Tibial artery (tissue), 4 donors: ENCODE results near the gene CADM2.

Source experiments
- DNase-seq, 2 donors: peaks; one replicate each; pipeline ENCODE4 v3.0.0-alpha.2; 2019
- H3K27ac ChIP-seq, 2 donors: fragments of 200-600 bp; sonication (generic) in 1 of 2; 1 replicate in 1 of 2; 2 replicates in 1 of 2; pipeline ENCODE4 v1.5.1; 2018 to 2019; ENCODE audit warnings: mild to moderate bottlenecking in 1 of 2
- H3K27me3 ChIP-seq, 2 donors: fragments of 200-600 bp; sonication (generic) in 1 of 2; one replicate each; pipeline versions ENCODE4 v1.5.1 to v1.6.0; 2016 to 2019
- H3K36me3 ChIP-seq, 3 donors: fragments of 200-600 bp; sonication (generic) in 2 of 3; one replicate each; pipeline ENCODE4 v1.5.1; 2016 to 2019; ENCODE audit warnings: mild to moderate bottlenecking in 2 of 3
- H3K4me1 ChIP-seq, 4 donors: fragments of 200-600 bp; sonication (generic) in 2 of 4; 1 replicate in 3 of 4; 2 replicates in 1 of 4; pipeline ENCODE4 v1.5.1; 2016 to 2019
- H3K4me3 ChIP-seq, 2 donors: fragments of 200-600 bp; sonication (generic) in 1 of 2; 1 replicate in 1 of 2; 2 replicates in 1 of 2; pipeline ENCODE4 v1.5.1; 2018 to 2019; ENCODE audit warnings: mild to moderate bottlenecking in 2 of 2
- H3K9me3 ChIP-seq, 3 donors: fragments of 200-600 bp; sonication (generic) in 1 of 3; one replicate each; pipeline ENCODE4 v1.5.1; 2016 to 2019
- intact Hi-C: fragments of 100-400 bp; cut with DNase I; formaldehyde crosslinking; loops from one replicate; pipeline ENCODE4 v1.15.0; 2023; ENCODE audit warnings: low total_unique reads
- TF ChIP-seq, protein P1 (sequence below), 2 experiments: fragments of 200-600 bp in 1 of 2; fragments of 450-650 bp in 1 of 2; IDR thresholded peaks; one replicate each; pipeline ENCODE4 v1.5.1; 2017 to 2019; ENCODE audit warnings: antibody characterized with exemption in 2 of 2, mild to moderate bottlenecking in 1 of 2, moderate library complexity in 1 of 2

CADM2 gene

GRCh38 chr3:85051786-85052185 is 93.0 kb downstream of the CADM2 start:
- Histone ChIP-seq H3K9me3 (no peaks in the 10 kb centered on the region), H3K36me3 (no peaks in the 10 kb centered on the region), H3K27me3 (no peaks in the 10 kb centered on the region), H3K4me1 (no peaks in the 10 kb centered on the region), H3K27ac (no peak overlapping the region), H3K4me3 (no peak overlapping the region)
- DNase-seq: no peak
- intact Hi-C loops: no loop called here
- TF ChIP-seq, protein P1, sequence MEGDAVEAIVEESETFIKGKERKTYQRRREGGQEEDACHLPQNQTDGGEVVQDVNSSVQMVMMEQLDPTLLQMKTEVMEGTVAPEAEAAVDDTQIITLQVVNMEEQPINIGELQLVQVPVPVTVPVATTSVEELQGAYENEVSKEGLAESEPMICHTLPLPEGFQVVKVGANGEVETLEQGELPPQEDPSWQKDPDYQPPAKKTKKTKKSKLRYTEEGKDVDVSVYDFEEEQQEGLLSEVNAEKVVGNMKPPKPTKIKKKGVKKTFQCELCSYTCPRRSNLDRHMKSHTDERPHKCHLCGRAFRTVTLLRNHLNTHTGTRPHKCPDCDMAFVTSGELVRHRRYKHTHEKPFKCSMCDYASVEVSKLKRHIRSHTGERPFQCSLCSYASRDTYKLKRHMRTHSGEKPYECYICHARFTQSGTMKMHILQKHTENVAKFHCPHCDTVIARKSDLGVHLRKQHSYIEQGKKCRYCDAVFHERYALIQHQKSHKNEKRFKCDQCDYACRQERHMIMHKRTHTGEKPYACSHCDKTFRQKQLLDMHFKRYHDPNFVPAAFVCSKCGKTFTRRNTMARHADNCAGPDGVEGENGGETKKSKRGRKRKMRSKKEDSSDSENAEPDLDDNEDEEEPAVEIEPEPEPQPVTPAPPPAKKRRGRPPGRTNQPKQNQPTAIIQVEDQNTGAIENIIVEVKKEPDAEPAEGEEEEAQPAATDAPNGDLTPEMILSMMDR (IDR thresholded peaks at IDR 0.05): no peak

DNA sequence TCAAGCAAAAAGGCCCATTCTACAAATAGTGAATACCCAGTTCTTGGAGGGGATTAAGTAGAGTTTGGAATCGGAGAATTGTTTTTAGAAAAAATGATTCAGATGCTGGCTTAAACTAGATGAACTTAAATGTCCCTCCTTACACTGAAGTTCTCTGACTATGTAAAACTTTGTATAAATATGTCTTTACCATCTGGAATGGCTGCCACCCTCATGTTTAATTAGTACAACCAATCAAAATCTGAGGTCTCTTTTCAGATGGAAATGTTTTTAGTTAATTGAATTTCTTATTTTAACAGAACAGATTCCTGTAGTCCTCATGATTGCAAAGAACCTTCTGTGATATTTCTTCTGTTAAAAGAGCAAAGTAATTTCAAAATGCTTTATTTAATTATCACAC is 94.8 kb downstream of the CADM2 start:
- Histone ChIP-seq H3K9me3 (no peaks in the 10 kb centered on the region), H3K27ac (no peak overlapping the region), H3K36me3 (no peaks in the 10 kb centered on the region), H3K27me3 (no peaks in the 10 kb centered on the region), H3K4me3 (no peak overlapping the region), H3K4me1 (no peaks in the 10 kb centered on the region)
- intact Hi-C loops: no loop called here
- DNase-seq: no peak
- TF ChIP-seq, protein P1 (IDR thresholded peaks at IDR 0.05): no peak

DNA sequence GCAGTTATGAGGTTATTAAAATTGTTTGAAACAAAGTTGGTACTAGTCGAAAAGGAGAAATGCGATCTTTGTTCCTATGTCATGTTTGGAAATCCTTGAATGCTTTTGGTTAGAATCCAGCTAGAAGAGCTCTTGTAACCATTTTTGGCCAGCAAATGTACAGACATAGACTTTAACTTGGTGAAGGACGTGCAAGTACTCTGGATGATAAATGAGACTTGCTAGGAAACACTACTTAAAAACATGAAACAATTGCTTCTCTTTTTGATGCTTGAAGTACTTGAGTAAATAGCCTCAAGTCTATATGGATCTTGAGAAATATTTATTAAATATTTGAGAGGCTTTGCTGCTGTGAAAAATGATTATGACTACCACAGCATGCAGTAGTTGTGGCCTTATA is 95.8 kb downstream of the CADM2 start:
- no peak overlapping the region for H3K4me3 ChIP-seq
- no peak for DNase-seq
- H3K36me3 ChIP-seq: no peaks in the 10 kb centered on the region
- H3K27me3 ChIP-seq: no peaks in the 10 kb centered on the region
- H3K4me1 ChIP-seq: no peaks in the 10 kb centered on the region
- intact Hi-C loops: no loop called here
- H3K27ac ChIP-seq: no peak overlapping the region
- no peaks in the 10 kb centered on the region for H3K9me3 ChIP-seq
- TF ChIP-seq, protein P1 (IDR thresholded peaks at IDR 0.05): no peak

DNA sequence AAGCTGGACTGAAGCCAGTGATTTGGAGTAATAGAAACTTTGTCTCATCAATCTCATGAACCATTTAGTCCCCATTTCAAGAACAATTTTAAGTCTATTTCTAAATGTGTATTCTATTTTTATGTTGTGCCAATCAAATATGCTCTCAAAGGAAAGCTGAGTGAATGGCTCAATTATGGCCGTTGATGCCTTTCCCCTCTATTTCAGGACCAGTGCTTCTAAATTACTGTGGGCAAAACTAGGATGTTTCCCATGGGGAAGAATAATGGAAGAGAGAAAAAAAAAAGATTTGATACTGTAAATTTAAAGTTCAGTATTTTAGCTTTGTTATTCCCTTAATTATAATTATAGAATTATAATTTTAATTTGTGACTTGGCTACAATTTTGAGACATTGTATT is 110.1 kb downstream of the CADM2 start:
- DNase-seq: no peak
- no peaks in the 10 kb centered on the region for H3K36me3 ChIP-seq
- no peaks in the 10 kb centered on the region for H3K4me1 ChIP-seq
- no peaks in the 10 kb centered on the region for H3K27me3 ChIP-seq
- intact Hi-C loops: no loop called here
- no peaks in the 10 kb centered on the region for H3K9me3 ChIP-seq
- TF ChIP-seq, protein P1 (IDR thresholded peaks at IDR 0.05): no peak
- no peak overlapping the region for H3K27ac ChIP-seq
- H3K4me3 ChIP-seq: no peak overlapping the region

DNA sequence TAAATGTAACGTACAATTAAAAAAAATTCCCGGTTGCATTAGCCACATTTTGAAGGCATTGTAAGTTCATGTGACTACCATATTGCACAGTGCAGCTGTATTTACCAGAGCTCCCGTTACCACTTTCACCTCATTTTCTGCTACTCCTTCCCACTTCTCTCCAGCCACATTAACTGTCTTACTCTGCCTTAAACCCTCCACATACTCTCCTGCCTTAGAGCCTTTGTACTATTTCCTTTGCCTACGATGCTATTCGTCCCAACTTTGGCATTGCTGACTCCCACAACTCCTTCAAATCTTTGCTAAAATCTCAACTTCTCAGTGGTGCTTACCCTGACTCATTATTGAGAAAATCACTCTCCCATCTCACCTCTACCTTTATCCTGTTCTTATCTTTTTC is 115.2 kb downstream of the CADM2 start:
- Histone ChIP-seq H3K36me3 (no peaks in the 10 kb centered on the region), H3K27me3 (no peaks in the 10 kb centered on the region), H3K27ac (no peak overlapping the region), H3K4me1 (no peaks in the 10 kb centered on the region), H3K4me3 (no peak overlapping the region), H3K9me3 (no peaks in the 10 kb centered on the region)
- intact Hi-C loops: no loop called here
- no peak for DNase-seq
- TF ChIP-seq, protein P1 (IDR thresholded peaks at IDR 0.05): no peak

- no peak for DNase-seq
- no peaks in the 10 kb centered on the region for H3K36me3 ChIP-seq
- no peak overlapping the region for H3K4me3 ChIP-seq
- H3K4me1 ChIP-seq: no peaks in the 10 kb centered on the region
- no peak overlapping the region for H3K27ac ChIP-seq
- intact Hi-C loops: no loop called here
- H3K27me3 ChIP-seq: no peaks in the 10 kb centered on the region
- TF ChIP-seq, protein P1 (IDR thresholded peaks at IDR 0.05): no peak
- no peaks in the 10 kb centered on the region for H3K9me3 ChIP-seq
These were observed 116.9 kb downstream of the CADM2 start for GRCh38 chr3:85075663-85076062.
